Measurements from ENCODE around the gene STAC2. TPM values are rescaled to one million over a fixed set of nuclear protein-coding genes. Genes with fewer than 3 reads are reported as not detected.

The STAC2 gene
- total RNA-seq, 2 donors from 2014 or later: 13.9 to 14.3 TPM

GRCh38 chr17:39196241-39196807 is 29.4 kb downstream of the STAC2 start:
- ATAC-seq (ENCODE audit: insufficient number of reproducible peaks, low FRiP score, low read depth) (no peak), DNase-seq (ENCODE audit: low spot score) (no peak)
- peak overlapping the region; percentile 82 for H3K4me3 ChIP-seq
- H3K27me3 ChIP-seq (replicated peaks; ENCODE audit: insufficient read depth): no peaks in the 10 kb centered on the region
- peaks cover 36 to 61% of the 10 kb centered on the region in 2 donors for H3K4me1 ChIP-seq (ENCODE audit: control insufficient read depth in 1 of 2, low read depth in 2 of 2)
- no peaks in the 10 kb centered on the region for H3K9me3 ChIP-seq
- H3K36me3 ChIP-seq: peaks cover 22% of the 10 kb centered on the region
- TF ChIP-seq CTCF (IDR thresholded peaks at IDR 0.05): no peak
- peak overlapping the region; percentile 92 to 97 for H3K27ac ChIP-seq

GRCh38 chr17:39195568-39196160 is 30.1 kb downstream of the STAC2 start:
- Histone ChIP-seq H3K27me3 (replicated peaks; ENCODE audit: insufficient read depth) (no peaks in the 10 kb centered on the region), H3K36me3 (peaks cover 28% of the 10 kb centered on the region), H3K4me3 (peak overlapping the region; percentile 82), H3K4me1 (ENCODE audit: control insufficient read depth in 1 of 2, low read depth in 2 of 2) (peaks cover 30 to 55% of the 10 kb centered on the region in 2 donors), H3K9me3 (no peaks in the 10 kb centered on the region), H3K27ac (peak overlapping the region; percentile 92 to 97)
- no peak for DNase-seq (ENCODE audit: low spot score)
- ATAC-seq (ENCODE audit: insufficient number of reproducible peaks, low FRiP score, low read depth): no peak
- no peak for TF ChIP-seq CTCF (IDR thresholded peaks at IDR 0.05)

- peaks cover 30 to 54% of the 10 kb centered on the region in 2 donors for H3K4me1 ChIP-seq (ENCODE audit: control insufficient read depth in 1 of 2, low read depth in 2 of 2)
- no peak for TF ChIP-seq CTCF (IDR thresholded peaks at IDR 0.05)
- no peaks in the 10 kb centered on the region for H3K27me3 ChIP-seq (replicated peaks; ENCODE audit: insufficient read depth)
- peaks cover 32% of the 10 kb centered on the region for H3K36me3 ChIP-seq
- ATAC-seq (ENCODE audit: insufficient number of reproducible peaks, low FRiP score, low read depth) (no peak), DNase-seq (ENCODE audit: low spot score) (no peak)
- no peaks in the 10 kb centered on the region for H3K9me3 ChIP-seq
- peak overlapping the region; percentile 82 for H3K4me3 ChIP-seq
- peak overlapping the region; percentile 92 to 97 for H3K27ac ChIP-seq
These were observed 30.7 kb downstream of the STAC2 start for GRCh38 chr17:39194985-39195524.

- Histone ChIP-seq H3K27me3 (replicated peaks; ENCODE audit: insufficient read depth) (no peaks in the 10 kb centered on the region), H3K36me3 (peaks cover 36% of the 10 kb centered on the region), H3K4me3 (peak overlapping the region; percentile 82), H3K27ac (peak overlapping the region; percentile 92 to 97), H3K4me1 (ENCODE audit: control insufficient read depth in 1 of 2, low read depth in 2 of 2) (peaks cover 30 to 52% of the 10 kb centered on the region in 2 donors), H3K9me3 (no peaks in the 10 kb centered on the region)
- ATAC-seq (ENCODE audit: insufficient number of reproducible peaks, low FRiP score, low read depth) (no peak), DNase-seq (ENCODE audit: low spot score) (peak; percentile 54)
- peak; percentile 73 for TF ChIP-seq CTCF (IDR thresholded peaks at IDR 0.05)
These were observed 31.4 kb downstream of the STAC2 start for GRCh38 chr17:39194089-39194984.

- H3K4me1 ChIP-seq (ENCODE audit: control insufficient read depth in 1 of 2, low read depth in 2 of 2): peaks cover 30 to 42% of the 10 kb centered on the region in 2 donors
- H3K9me3 ChIP-seq: no peaks in the 10 kb centered on the region
- ATAC-seq (ENCODE audit: insufficient number of reproducible peaks, low FRiP score, low read depth): no peak
- peaks cover 42% of the 10 kb centered on the region for H3K36me3 ChIP-seq
- no peaks in the 10 kb centered on the region for H3K27me3 ChIP-seq (replicated peaks; ENCODE audit: insufficient read depth)
- no peak for DNase-seq (ENCODE audit: low spot score)
- TF ChIP-seq CTCF (IDR thresholded peaks at IDR 0.05): no peak
- H3K27ac ChIP-seq: peak overlapping the region in 1 of 2 donors; percentile 92
- no peak overlapping the region for H3K4me3 ChIP-seq
These were observed 32.4 kb downstream of the STAC2 start for GRCh38 chr17:39193346-39193745.
